HepG2 (cell line): ENCODE results near the gene MARCHF6. TPM values are rescaled to one million over a fixed set of nuclear protein-coding genes. Genes with fewer than 3 reads are reported as not detected.

Source experiments
- BCL6 ChIP-seq: IDR thresholded peaks from 2 replicates; pipeline ENCODE4 v1.6.1; 2016; ENCODE audit warnings: missing genetic modification reagents, missing compliant biosample characterization
- KDM2A ChIP-seq: sonication (generic); formaldehyde crosslinking; IDR thresholded peaks from 2 replicates; pipeline ENCODE4 v1.4.0; 2020; ENCODE audit warnings: low read depth, missing genetic modification reagents, borderline replicate concordance
- KMT2A ChIP-seq: sonication (generic); formaldehyde crosslinking; IDR thresholded peaks from 2 replicates; pipeline ENCODE4 v1.4.0; 2020; ENCODE audit warnings: missing genetic modification reagents
- NFKB2 ChIP-seq: sonication (generic); formaldehyde crosslinking; IDR thresholded peaks from 2 replicates; pipeline ENCODE4 v1.4.0; 2020; ENCODE audit warnings: missing genetic modification reagents, borderline replicate concordance
- SALL2 ChIP-seq: sonication (generic); formaldehyde crosslinking; IDR thresholded peaks from 2 replicates; pipeline ENCODE4 v1.8.1; 2023; ENCODE audit warnings: mild to moderate bottlenecking, missing genetic modification reagents, inconsistent platforms
- TAF1 ChIP-seq: sonication (generic); formaldehyde crosslinking; IDR thresholded peaks from 2 replicates; pipeline ENCODE4 v1.4.0; 2020; ENCODE audit warnings: missing genetic modification reagents
- ZFP36 ChIP-seq: fragments of 150-350 bp; IDR thresholded peaks from 2 replicates; pipeline ENCODE4 v1.6.1; 2018; ENCODE audit warnings: borderline replicate concordance, low read length, low read depth; ENCODE audit not compliant: partially characterized antibody
- ZNF124 ChIP-seq: sonication (generic); formaldehyde crosslinking; IDR thresholded peaks from 2 replicates; pipeline ENCODE4 v1.4.0; 2020; ENCODE audit warnings: missing genetic modification reagents
- ZNF263 ChIP-seq: sonication (generic); formaldehyde crosslinking; IDR thresholded peaks from 2 replicates; pipeline ENCODE4 v1.4.0; 2020; ENCODE audit warnings: missing genetic modification reagents
- ZNF382 ChIP-seq: sonication (generic); formaldehyde crosslinking; IDR thresholded peaks from 2 replicates; pipeline ENCODE4 v1.5.0; 2020; ENCODE audit warnings: missing genetic modification reagents, mild to moderate bottlenecking, borderline replicate concordance
- ZNF460 ChIP-seq: sonication (generic); formaldehyde crosslinking; IDR thresholded peaks from 2 replicates; pipeline ENCODE4 v1.5.1; 2020; ENCODE audit warnings: missing genetic modification reagents, mild to moderate bottlenecking, borderline replicate concordance
- ZNF691 ChIP-seq: sonication (generic); formaldehyde crosslinking; IDR thresholded peaks from 2 replicates; pipeline ENCODE4 v1.4.0; 2020; ENCODE audit warnings: missing genetic modification reagents, low read depth, mild to moderate bottlenecking, borderline replicate concordance
- polyA plus RNA-seq, 8 experiments: library from polyadenylated mRNA; depleted of rRNA in 3 of 8; stranded (reverse) in 7 of 8; unstranded in 1 of 8; fragments of >200 nt; fragmentation: Illumina TruSeq in 4 of 8; extraction: Trizol in 4 of 8; gene quantifications; 2 replicates each; pipeline versions ENCODE4 v1.2.1 to v1.2.3, GENCODE V29; 2011 to 2016; ENCODE audit warnings: low read depth in 4 of 8, missing spikeins in 1 of 8, mixed read lengths in 1 of 8; ENCODE audit not compliant: insufficient read depth in 1 of 8
- total RNA-seq, 5 experiments: library from RNA; depleted of rRNA; stranded (reverse); fragments of >200 nt; fragmentation: Illumina TruSeq; extraction: Trizol; gene quantifications; 2 replicates each; pipeline ENCODE4 v1.2.3, GENCODE V29; 2016; ENCODE audit warnings: low read depth in 1 of 5
- TF ChIP-seq, protein P1 (sequence below): sonication (generic); formaldehyde crosslinking; IDR thresholded peaks from 2 replicates; pipeline ENCODE4 v1.4.0; 2020; ENCODE audit warnings: missing genetic modification reagents
- TF ChIP-seq, protein P2 (sequence below): sonication (generic); formaldehyde crosslinking; IDR thresholded peaks from 2 replicates; pipeline ENCODE4 v1.4.0; 2020; ENCODE audit warnings: missing genetic modification reagents
- TF ChIP-seq, protein P3 (sequence below): sonication (generic); formaldehyde crosslinking; IDR thresholded peaks from 2 replicates; pipeline ENCODE4 v1.5.1; 2020; ENCODE audit warnings: missing genetic modification reagents, mild to moderate bottlenecking, borderline replicate concordance
- TF ChIP-seq, protein P4 (sequence below): sonication (generic); formaldehyde crosslinking; IDR thresholded peaks from 2 replicates; pipeline ENCODE4 v1.5.0; 2020; ENCODE audit warnings: mild to moderate bottlenecking, missing genetic modification reagents

Gene MARCHF6
- total and polyA plus RNA-seq, 2 of the 13 experiments (the other 11 are each of a cell fraction or from before 2014, with no cell fraction given): 48.6 to 107 TPM

- TF ChIP-seq, protein P1, sequence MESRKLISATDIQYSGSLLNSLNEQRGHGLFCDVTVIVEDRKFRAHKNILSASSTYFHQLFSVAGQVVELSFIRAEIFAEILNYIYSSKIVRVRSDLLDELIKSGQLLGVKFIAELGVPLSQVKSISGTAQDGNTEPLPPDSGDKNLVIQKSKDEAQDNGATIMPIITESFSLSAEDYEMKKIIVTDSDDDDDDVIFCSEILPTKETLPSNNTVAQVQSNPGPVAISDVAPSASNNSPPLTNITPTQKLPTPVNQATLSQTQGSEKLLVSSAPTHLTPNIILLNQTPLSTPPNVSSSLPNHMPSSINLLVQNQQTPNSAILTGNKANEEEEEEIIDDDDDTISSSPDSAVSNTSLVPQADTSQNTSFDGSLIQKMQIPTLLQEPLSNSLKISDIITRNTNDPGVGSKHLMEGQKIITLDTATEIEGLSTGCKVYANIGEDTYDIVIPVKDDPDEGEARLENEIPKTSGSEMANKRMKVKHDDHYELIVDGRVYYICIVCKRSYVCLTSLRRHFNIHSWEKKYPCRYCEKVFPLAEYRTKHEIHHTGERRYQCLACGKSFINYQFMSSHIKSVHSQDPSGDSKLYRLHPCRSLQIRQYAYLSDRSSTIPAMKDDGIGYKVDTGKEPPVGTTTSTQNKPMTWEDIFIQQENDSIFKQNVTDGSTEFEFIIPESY (CRISPR knock-in tag): 0 out of 2 replicates have a peak, but pooled peaks have one; percentile 6
- TF ChIP-seq NFKB2 (CRISPR knock-in tag) (peak; percentile 82; the same call in 1 of the 2 replicates), BCL6 (CRISPR knock-in tag) (peak; percentile 34; the same call in 1 of the 2 replicates), ZNF691 (peak; percentile 34; the same call in 1 of the 2 replicates), ZFP36 (no peak), TAF1 (CRISPR knock-in tag) (peak; percentile 76), KMT2A (CRISPR knock-in tag) (peak; percentile 89), ZNF124 (CRISPR knock-in tag) (0 out of 2 replicates have a peak, but pooled peaks have one; percentile 51), SALL2 (CRISPR knock-in tag) (peak; percentile 56; the same call in 1 of the 2 replicates), ZNF382 (CRISPR knock-in tag) (no peak), ZNF263 (CRISPR knock-in tag) (peak; percentile 60; the same call in 1 of the 2 replicates), ZNF460 (CRISPR knock-in tag) (peak; percentile 15; the same call in 1 of the 2 replicates), KDM2A (CRISPR knock-in tag) (peak; percentile 82)
- TF ChIP-seq, protein P2, sequence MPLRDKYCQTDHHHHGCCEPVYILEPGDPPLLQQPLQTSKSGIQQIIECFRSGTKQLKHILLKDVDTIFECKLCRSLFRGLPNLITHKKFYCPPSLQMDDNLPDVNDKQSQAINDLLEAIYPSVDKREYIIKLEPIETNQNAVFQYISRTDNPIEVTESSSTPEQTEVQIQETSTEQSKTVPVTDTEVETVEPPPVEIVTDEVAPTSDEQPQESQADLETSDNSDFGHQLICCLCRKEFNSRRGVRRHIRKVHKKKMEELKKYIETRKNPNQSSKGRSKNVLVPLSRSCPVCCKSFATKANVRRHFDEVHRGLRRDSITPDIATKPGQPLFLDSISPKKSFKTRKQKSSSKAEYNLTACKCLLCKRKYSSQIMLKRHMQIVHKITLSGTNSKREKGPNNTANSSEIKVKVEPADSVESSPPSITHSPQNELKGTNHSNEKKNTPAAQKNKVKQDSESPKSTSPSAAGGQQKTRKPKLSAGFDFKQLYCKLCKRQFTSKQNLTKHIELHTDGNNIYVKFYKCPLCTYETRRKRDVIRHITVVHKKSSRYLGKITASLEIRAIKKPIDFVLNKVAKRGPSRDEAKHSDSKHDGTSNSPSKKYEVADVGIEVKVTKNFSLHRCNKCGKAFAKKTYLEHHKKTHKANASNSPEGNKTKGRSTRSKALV: peak; percentile 43; the same call in 1 of the 2 replicates
- TF ChIP-seq, protein P3, sequence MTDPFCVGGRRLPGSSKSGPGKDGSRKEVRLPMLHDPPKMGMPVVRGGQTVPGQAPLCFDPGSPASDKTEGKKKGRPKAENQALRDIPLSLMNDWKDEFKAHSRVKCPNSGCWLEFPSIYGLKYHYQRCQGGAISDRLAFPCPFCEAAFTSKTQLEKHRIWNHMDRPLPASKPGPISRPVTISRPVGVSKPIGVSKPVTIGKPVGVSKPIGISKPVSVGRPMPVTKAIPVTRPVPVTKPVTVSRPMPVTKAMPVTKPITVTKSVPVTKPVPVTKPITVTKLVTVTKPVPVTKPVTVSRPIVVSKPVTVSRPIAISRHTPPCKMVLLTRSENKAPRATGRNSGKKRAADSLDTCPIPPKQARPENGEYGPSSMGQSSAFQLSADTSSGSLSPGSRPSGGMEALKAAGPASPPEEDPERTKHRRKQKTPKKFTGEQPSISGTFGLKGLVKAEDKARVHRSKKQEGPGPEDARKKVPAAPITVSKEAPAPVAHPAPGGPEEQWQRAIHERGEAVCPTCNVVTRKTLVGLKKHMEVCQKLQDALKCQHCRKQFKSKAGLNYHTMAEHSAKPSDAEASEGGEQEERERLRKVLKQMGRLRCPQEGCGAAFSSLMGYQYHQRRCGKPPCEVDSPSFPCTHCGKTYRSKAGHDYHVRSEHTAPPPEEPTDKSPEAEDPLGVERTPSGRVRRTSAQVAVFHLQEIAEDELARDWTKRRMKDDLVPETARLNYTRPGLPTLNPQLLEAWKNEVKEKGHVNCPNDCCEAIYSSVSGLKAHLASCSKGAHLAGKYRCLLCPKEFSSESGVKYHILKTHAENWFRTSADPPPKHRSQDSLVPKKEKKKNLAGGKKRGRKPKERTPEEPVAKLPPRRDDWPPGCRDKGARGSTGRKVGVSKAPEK: peak; percentile 73; the same call in 1 of the 2 replicates
- TF ChIP-seq, protein P4, sequence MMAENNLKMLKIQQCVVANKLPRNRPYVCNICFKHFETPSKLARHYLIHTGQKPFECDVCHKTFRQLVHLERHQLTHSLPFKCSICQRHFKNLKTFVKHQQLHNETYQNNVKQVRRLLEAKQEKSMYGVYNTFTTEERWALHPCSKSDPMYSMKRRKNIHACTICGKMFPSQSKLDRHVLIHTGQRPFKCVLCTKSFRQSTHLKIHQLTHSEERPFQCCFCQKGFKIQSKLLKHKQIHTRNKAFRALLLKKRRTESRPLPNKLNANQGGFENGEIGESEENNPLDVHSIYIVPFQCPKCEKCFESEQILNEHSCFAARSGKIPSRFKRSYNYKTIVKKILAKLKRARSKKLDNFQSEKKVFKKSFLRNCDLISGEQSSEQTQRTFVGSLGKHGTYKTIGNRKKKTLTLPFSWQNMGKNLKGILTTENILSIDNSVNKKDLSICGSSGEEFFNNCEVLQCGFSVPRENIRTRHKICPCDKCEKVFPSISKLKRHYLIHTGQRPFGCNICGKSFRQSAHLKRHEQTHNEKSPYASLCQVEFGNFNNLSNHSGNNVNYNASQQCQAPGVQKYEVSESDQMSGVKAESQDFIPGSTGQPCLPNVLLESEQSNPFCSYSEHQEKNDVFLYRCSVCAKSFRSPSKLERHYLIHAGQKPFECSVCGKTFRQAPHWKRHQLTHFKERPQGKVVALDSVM (CRISPR knock-in tag): peak; percentile 91
These were observed 46.0 kb upstream of the MARCHF6 start, which contains the start of gene CMBL (continued) for GRCh38 chr5:10307206-10308148.
